HG03575 (cell line): ENCODE measurements around the gene CDKN1C.

Experiments used
- ATAC-seq: cut with Tn5 transposase; IDR thresholded peaks from one replicate; pipeline ENCODE4 v1.9.1; 2021; ENCODE audit not compliant: unreplicated experiment, insufficient number of reproducible peaks, low FRiP score; ENCODE audit errors: extremely low read depth

Gene CDKN1C

DNA sequence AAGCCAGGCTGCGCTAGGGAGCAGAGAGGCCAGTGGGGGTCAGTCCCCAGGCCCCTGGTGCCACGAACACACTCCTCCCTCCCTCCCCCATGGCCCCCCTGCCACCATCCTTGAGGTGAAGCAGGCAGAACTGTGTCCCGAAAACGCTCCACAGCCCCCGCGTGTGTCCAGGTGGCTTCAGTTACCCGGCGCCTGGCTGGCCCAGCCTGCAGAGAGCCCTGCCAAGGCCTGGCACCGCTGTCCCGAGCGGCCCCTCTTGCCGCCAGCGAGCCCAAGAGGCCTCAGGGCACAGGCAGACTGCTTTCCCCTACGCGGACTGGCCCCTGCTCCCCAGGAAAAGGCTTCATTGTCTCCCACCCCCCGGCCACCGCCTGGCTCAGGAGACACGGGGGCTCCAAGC lies 27.7 kb downstream of the CDKN1C start:
- ATAC-seq, result no peak

DNA sequence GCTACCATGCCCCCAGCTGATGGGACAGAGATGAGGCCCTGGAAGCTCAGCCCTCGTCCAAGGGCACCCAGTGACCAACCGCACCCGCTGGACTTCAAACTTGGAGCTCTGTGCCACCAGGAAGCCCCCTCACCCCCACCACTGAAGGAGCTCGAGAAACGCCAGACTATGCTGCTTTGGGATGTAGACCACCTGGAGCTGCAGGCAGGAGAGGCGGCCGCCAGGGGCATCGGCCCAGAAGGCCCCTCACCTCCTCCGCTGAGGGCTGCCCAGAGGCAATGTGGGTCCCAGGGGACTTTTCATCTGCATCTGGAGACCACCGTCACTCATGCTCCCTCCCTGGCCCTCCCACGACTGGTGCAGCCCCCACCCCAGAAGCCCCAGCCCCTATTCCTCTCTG lies 28.3 kb downstream of the CDKN1C start:
- no peak for ATAC-seq

- ATAC-seq, result no peak
These were observed 30.4 kb downstream of the CDKN1C start for GRCh38 chr11:2855162-2855561.

- no peak for ATAC-seq
These were observed 31.5 kb downstream of the CDKN1C start for GRCh38 chr11:2853997-2854560.

- no peak for ATAC-seq
These were observed 32.2 kb downstream of the CDKN1C start for GRCh38 chr11:2853401-2853800.

DNA sequence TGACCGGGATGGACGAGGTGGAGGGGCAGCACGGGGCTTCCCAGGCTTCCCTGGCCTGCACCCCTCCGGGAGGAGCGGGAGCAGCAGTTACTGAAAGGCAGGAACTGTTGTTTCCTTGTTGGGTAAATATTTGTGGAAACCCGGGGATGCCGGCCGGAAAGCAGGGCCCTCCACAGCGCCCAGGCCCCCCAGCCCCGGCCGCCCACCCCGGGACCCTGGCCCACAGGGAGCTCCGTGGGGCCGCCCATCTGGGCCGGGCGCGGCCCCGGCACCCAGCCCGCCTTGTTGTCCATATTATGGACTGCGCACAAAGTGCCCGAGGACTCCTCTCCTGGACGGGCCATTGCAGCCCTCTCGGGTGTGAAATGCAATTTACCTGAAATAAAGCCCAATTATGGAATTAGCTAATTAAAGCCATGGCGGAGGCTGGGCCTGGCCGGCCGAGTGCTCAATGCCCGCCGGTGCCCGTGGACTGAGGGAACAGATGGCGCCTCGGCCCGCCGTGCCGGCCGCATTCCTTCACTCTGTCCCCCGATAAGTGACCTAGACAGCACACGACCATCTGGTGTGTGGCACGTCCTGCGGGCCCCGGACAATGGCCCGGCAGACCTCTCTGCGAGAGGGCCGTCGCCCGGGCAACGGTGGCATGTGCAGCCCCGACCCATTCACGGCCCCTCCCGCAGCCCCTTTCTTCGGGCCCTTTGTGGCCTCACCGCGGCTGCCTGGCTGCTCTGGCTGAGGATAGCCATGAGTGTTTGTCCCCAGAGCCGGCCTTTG lies 35.4 kb downstream of the CDKN1C start:
- ATAC-seq, result no peak

GRCh38 chr11:2848497-2848896 lies 37.1 kb downstream of the CDKN1C start:
- ATAC-seq, result no peak

DNA sequence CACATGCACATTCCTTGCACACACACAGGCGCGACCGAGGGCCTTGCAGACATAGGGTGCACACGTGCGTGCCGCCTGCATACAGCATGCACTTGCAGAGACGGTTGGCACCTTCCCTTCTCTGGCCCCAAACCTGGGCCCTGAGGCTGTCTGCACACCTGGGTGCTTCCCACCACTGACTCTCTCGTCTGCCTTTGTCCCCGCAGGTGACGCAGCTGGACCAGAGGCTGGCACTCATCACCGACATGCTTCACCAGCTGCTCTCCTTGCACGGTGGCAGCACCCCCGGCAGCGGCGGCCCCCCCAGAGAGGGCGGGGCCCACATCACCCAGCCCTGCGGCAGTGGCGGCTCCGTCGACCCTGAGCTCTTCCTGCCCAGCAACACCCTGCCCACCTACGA lies 38.0 kb downstream of the CDKN1C start:
- no peak for ATAC-seq

GRCh38 chr11:2846470-2846869 lies 39.1 kb downstream of the CDKN1C start:
- ATAC-seq, result no peak

- ATAC-seq, result no peak
These were observed 39.5 kb downstream of the CDKN1C start for GRCh38 chr11:2846056-2846455.

DNA sequence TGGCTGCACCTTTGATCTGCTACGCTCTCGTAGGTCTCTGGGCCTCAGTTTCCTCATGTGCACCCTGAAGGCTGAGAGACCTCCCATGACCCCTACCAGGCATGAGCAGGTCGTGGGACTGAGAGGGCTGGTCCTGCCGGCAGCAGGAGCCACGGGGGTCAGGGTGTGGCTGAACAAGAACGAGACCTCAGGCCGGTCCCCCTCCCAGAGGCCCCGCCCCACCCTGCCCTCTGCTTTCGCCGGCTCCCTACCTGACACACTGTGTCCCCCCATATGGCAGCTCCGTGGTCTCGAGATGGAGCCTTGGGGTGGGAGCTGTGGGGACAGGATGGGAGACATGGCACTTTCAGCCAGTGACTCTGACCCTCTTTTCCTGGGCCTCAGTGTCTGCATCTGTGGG lies 40.6 kb downstream of the CDKN1C start:
- ATAC-seq, result no peak

DNA sequence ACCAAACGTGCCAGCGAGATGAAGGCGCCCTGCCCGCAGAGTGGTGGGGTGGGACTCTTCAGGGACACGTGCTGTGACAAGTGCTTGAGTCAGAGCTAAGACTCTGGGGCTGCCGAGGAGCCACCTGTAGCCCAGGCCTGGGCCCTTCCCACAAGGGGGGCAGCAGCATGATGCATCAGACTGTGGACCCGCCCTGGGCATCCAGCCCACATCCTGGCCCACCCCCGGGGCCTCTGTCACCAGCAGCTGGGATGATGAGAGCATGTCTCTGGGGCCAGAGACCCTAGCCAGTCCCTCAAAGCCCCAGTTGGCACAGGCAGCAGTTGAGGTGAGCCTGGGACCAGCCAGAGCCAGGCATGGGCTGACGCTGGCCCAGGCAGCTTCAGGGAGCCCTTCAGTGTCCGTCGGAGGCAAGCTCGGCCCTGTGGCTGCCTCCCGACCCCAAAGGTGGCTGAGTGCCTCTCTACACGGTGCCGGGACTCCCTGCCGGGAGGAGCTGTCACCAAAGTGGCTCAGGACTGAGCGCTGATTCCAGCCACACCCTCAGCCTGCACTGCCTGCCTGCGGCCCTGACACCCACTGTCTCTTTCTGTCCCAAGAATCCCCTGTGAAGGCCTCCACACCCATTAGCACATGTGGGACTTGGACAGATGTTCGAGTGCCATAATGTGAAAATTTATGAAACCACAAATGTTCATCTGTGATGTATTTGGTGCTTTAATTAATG lies 41.3 kb downstream of the CDKN1C start:
- ATAC-seq, result no peak

DNA sequence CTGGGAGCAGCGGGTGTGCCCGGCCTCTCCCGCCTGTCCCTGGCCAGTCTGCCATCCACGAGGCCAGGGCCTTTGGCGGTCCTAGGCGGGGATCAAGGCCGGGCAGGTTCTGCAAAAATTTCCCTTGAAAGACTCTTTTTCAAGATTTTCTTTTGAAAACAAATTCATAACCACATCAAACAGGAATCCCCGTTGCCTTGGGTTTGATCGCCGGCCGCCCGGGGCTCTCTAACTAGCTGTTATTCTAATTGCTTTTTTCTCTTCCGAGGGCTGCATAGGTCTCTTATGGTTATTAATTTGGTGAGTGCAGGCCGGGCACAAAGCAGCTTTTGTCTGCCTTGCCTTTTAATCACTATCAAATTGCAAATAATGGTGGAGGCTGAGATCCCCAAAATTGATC lies 42.0 kb downstream of the CDKN1C start:
- ATAC-seq, result no peak

GRCh38 chr11:2842876-2843275 lies 42.7 kb downstream of the CDKN1C start:
- no peak for ATAC-seq

DNA sequence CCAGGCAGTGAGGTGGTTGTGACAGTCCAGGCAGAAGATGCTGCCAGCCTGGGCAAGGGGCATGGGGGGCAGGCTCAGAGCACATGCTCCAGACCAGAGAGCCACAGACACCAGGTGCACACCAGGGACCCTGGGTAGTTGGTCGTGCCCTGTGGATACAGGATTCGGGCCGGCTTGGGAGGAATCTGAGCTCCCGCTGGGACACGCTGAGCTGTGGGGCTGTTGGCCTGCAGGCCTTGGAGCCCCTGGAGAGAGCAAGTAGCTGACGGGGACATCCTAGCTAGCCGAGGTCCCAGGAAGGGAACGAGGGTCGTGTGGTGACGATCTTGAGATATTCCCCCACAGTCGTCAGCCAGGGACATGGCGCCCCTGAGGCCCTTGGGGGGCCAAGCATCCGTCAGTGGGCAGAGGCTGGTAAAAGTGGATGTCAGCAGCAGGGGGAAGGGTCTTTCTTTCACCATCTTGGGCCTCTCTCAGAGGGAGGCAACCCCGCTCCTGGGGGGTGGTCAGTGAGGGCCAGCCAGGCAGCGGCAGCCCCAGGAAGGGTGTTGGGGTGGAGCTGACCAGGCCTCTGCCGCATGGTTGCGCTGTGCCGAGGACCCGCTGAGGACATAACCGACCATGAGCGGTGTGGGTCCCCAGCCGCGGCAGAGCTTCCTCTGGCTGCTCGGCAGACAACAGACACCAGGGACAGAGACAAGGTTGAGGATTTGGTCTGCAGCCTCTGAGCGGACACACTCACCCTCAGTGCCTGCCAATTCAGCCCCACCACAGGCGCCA lies 44.0 kb downstream of the CDKN1C start:
- ATAC-seq, result no peak

DNA sequence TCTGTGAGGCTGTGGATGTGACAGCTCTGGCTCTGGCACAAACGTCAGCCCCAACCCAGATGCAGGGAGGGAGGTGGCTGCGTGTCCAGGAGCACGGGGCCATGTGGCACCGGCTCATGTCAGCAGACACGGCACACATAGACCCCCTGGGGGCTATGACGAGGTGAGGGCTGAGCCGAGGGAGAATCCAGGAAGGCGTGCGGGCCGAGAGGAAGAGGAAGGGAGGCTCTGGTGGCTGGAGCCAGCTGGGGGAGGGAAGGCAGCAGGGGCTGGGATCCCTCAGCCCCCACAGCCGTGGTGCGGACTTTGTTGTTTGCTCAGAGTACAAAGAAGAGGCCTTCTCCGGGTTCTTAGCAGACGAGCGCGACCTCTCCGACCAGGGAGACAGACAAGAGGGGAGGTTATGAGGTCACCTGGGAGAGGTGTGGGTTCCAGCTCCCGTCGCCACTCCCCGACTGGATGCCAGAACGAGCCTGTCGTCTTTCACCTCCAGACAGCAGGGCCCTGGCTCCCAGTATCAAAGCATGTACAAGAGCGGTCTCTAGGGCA lies 46.1 kb downstream of the CDKN1C start:
- ATAC-seq, result no peak

DNA sequence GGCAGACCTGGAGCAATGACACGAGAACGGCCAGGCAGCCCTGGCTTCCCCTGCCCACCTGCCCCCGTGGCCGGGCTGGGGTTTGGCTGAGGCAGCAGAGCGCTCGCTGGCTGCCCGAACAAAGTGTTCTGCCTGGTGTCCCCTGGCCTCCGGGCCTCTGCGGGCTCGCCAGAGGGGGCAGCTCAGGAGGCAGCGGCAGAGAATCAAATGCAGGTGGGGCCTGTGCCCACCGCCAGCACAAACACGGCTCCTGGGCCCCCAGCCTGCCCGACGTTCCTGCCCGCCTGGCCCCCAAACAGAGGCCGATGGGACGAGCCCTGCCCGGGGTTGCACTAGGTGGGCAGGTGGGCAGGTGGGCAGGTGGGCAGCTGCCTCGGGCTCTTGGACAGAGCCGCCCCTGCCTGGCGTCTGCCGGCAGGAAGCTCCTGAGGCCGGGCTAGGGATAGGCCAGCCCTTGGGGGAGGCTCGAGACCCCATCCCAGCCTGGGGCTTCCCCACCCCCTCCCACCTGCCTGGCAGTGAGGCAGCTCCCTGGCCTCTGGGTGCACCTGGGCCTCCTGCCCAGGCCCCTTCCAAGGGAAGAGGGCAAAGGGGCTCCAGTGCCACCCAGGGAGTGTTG lies 46.8 kb downstream of the CDKN1C start:
- ATAC-seq, result no peak

- no peak for ATAC-seq
These were observed 47.5 kb downstream of the CDKN1C start for GRCh38 chr11:2838091-2838490.

- ATAC-seq, result no peak
These were observed 47.9 kb downstream of the CDKN1C start for GRCh38 chr11:2837651-2838050.
